ENCODE data around the gene FUS. TPM values are rescaled to one million over a fixed set of nuclear protein-coding genes. Genes with fewer than 3 reads are reported as not detected.

FUS gene
- total RNA-seq, 2 donors from 2014 or later = 63.9 to 141 TPM

- Histone ChIP-seq H3K9me3 (no peaks in the 10 kb centered on the region), H3K36me3 (peaks cover 68% of the 10 kb centered on the region), H3K27me3 (replicated peaks; ENCODE audit: insufficient read depth) (no peaks in the 10 kb centered on the region), H3K27ac (no peak overlapping the region), H3K4me3 (no peak overlapping the region), H3K4me1 (ENCODE audit: control insufficient read depth in 1 of 2, low read depth in 2 of 2) (peaks cover 21 to 30% of the 10 kb centered on the region in 2 donors)
- no peak for TF ChIP-seq CTCF (IDR thresholded peaks at IDR 0.05)
- ATAC-seq (ENCODE audit: insufficient number of reproducible peaks, low FRiP score, low read depth) (no peak), DNase-seq (ENCODE audit: low spot score) (no peak)
Observed at GRCh38 chr16:31184888-31185287, 4.9 kb downstream of the FUS start.

- Histone ChIP-seq H3K36me3 (peaks cover 73% of the 10 kb centered on the region), H3K4me1 (ENCODE audit: control insufficient read depth in 1 of 2, low read depth in 2 of 2) (peaks cover 21 to 30% of the 10 kb centered on the region in 2 donors), H3K27me3 (replicated peaks; ENCODE audit: insufficient read depth) (no peaks in the 10 kb centered on the region), H3K9me3 (no peaks in the 10 kb centered on the region), H3K4me3 (no peak overlapping the region), H3K27ac (no peak overlapping the region)
- DNase-seq (ENCODE audit: low spot score) (no peak), ATAC-seq (ENCODE audit: insufficient number of reproducible peaks, low FRiP score, low read depth) (no peak)
- no peak for TF ChIP-seq CTCF (IDR thresholded peaks at IDR 0.05)
Observed at GRCh38 chr16:31185339-31185738, 5.4 kb downstream of the FUS start.

- Histone ChIP-seq H3K27ac (no peak overlapping the region), H3K36me3 (peaks cover 80% of the 10 kb centered on the region), H3K27me3 (replicated peaks; ENCODE audit: insufficient read depth) (no peaks in the 10 kb centered on the region), H3K9me3 (no peaks in the 10 kb centered on the region), H3K4me3 (no peak overlapping the region), H3K4me1 (ENCODE audit: control insufficient read depth in 1 of 2, low read depth in 2 of 2) (peaks cover 21 to 29% of the 10 kb centered on the region in 2 donors)
- DNase-seq (ENCODE audit: low spot score) (no peak), ATAC-seq (ENCODE audit: insufficient number of reproducible peaks, low FRiP score, low read depth) (no peak)
- TF ChIP-seq CTCF (IDR thresholded peaks at IDR 0.05) = no peak
Observed at GRCh38 chr16:31186176-31186575, 6.2 kb downstream of the FUS start.

- ATAC-seq (ENCODE audit: insufficient number of reproducible peaks, low FRiP score, low read depth) (no peak), DNase-seq (ENCODE audit: low spot score) (no peak)
- Histone ChIP-seq H3K4me1 (ENCODE audit: control insufficient read depth in 1 of 2, low read depth in 2 of 2) (peaks cover 13 to 19% of the 10 kb centered on the region in 2 donors), H3K4me3 (no peak overlapping the region), H3K27ac (no peak overlapping the region), H3K9me3 (no peaks in the 10 kb centered on the region), H3K27me3 (replicated peaks; ENCODE audit: insufficient read depth) (no peaks in the 10 kb centered on the region), H3K36me3 (peaks cover 90% of the 10 kb centered on the region)
- TF ChIP-seq CTCF (IDR thresholded peaks at IDR 0.05) = no peak
Observed at GRCh38 chr16:31186930-31187807, 7.2 kb downstream of the FUS start.

- no peak for ATAC-seq (ENCODE audit: insufficient number of reproducible peaks, low FRiP score, low read depth)
- H3K4me1 ChIP-seq (ENCODE audit: control insufficient read depth in 1 of 2, low read depth in 2 of 2) = peaks cover 6 to 13% of the 10 kb centered on the region in 2 donors
- TF ChIP-seq CTCF (IDR thresholded peaks at IDR 0.05) = no peak
- H3K27me3 ChIP-seq (replicated peaks; ENCODE audit: insufficient read depth) = no peaks in the 10 kb centered on the region
- H3K4me3 ChIP-seq = no peak overlapping the region
- no peaks in the 10 kb centered on the region for H3K9me3 ChIP-seq
- no peak for DNase-seq (ENCODE audit: low spot score)
- no peak overlapping the region for H3K27ac ChIP-seq
- H3K36me3 ChIP-seq = peaks cover 93% of the 10 kb centered on the region
Observed at GRCh38 chr16:31187808-31188189, 7.9 kb downstream of the FUS start.
